GM12872 (cell line): ENCODE data around the gene SDC4.

Experiments used
- CTCF ChIP-seq: IDR thresholded peaks from 3 replicates; pipeline ENCODE4 v1.5.1; 2011; ENCODE audit warnings: low read depth, mild to moderate bottlenecking, low read length, moderate library complexity; ENCODE audit not compliant: insufficient read depth

SDC4 gene

GRCh38 chr20:45318948-45319347 lies 29.3 kb downstream of the SDC4 start:
- no peak for TF ChIP-seq CTCF

GRCh38 chr20:45318386-45318939 lies 29.8 kb downstream of the SDC4 start:
- TF ChIP-seq CTCF: no peak

- no peak for TF ChIP-seq CTCF
Observed at GRCh38 chr20:45317826-45318225, 30.4 kb downstream of the SDC4 start.

GRCh38 chr20:45316150-45317080 lies 31.8 kb downstream of the SDC4 start:
- no peak for TF ChIP-seq CTCF

GRCh38 chr20:45315672-45316071 lies 32.6 kb downstream of the SDC4 start:
- TF ChIP-seq CTCF: no peak

- no peak for TF ChIP-seq CTCF
Observed at GRCh38 chr20:45313943-45314342, 34.3 kb downstream of the SDC4 start.

- no peak for TF ChIP-seq CTCF
Observed at GRCh38 chr20:45313065-45313695, 35.0 kb downstream of the SDC4 start.
